ENCODE data around the gene BRINP2.
A peak's percentile ranks its signal among the peaks of the same experiment; 100 is the strongest.

BRINP2 gene

GRCh38 chr1:177171536-177172123 is 872 bp downstream of the BRINP2 start:
- DNase-seq: peak in 5 of 14 donors; percentile 24 to 38 (median 34)

GRCh38 chr1:177172272-177172671 is 1.5 kb downstream of the BRINP2 start:
- DNase-seq: no peak

DNA sequence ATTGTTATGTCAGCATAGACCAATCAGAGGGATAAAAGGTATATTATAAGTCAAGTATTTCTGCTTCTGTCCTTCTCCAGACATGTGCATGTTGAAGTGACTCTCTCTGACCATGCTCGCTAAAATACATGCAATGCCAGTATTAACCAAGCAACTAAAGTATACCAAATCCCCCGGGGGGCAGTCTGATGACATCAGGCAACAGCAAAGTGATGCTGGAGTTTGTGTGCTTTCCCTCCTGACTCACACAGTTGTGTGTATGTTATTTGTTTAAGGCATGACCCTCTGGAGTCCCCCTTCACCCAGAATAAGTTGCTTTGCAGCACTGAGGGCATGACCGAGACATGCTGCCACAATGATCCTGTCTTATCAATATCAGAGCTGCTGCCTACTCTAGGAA is 2.1 kb downstream of the BRINP2 start:
- no peak for DNase-seq

GRCh38 chr1:177173976-177174375 is 3.2 kb downstream of the BRINP2 start:
- DNase-seq: no peak

DNA sequence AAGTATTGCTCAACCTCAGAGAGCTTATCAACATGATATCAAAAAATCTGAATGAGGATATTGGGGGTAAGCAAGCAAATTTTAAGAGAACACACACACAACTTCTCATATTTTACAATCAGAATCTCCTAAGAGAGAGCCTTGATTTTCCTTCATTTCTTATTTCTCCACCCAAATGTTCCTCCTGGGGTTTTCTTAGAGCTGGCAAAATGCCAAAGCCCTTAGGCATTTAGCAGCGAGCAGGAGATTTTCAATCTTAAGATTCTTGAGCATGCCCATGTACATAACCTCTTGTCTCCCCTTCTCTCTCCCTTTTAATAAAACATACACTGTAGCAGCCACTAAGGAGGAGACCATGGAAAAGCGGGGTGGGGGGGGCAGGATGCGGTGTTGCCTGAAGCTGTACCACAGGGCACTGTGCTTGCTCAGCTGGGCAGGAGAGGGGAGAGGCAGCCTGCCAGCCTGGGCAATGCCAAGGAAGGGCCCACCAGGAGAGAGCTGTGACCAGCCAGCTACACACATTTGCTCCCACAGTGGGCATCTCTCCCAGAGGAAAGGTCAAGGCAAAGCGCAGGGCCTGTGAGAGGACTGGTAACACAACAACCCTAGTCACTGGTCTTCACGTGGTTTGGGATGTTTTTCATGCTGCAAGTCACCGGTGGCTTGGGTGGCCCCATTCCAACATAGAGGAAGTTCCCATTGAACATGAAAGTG is 4.3 kb downstream of the BRINP2 start:
- peak in 7 of 14 donors; percentile 16 to 74 (median 45) for DNase-seq

- peak in 2 of 14 donors; percentile 51 to 62 for DNase-seq
Measured at GRCh38 chr1:177181280-177181630, 10.5 kb downstream of the BRINP2 start.

- DNase-seq: peak in 13 of 14 donors; percentile 28 to 73 (median 48)
Measured at GRCh38 chr1:177181631-177182291, 11.0 kb downstream of the BRINP2 start.

DNA sequence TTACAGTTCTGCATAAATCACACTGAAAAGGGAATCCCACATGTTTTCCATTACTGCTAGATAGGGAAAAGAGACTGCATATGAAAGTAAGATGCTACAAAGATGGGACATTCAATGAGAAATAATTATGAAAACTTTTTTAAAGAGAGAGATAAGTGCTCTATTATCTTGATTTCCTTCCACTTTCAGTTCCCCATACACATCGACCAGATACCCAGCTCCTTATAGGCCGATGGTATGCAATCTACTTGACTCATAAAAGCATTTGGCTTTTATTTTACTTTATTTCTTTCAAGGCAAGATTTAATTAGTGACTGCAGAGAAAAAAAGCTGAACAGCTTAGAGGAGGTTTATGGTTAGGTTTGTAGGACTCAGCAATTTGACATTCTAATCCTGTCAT is 13.1 kb downstream of the BRINP2 start:
- DNase-seq: no peak

DNA sequence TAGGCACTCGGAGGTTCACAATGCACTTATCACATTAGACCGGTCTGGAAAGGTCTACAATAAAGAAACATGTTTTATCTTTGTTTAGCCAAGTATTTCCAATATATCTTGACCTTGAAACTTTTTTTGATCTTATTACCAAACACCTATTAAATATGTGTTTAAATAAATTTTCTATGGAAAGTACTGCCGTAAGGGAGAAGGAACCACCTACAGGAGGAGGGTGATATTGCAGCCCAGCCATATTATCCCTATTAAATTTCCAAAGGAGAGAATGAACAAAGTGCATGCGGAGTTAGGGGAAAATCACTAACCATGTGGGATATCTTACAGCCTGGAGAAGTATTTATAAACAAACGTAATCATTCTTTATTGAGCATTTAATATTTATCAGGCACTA is 14.5 kb downstream of the BRINP2 start:
- DNase-seq: no peak

DNA sequence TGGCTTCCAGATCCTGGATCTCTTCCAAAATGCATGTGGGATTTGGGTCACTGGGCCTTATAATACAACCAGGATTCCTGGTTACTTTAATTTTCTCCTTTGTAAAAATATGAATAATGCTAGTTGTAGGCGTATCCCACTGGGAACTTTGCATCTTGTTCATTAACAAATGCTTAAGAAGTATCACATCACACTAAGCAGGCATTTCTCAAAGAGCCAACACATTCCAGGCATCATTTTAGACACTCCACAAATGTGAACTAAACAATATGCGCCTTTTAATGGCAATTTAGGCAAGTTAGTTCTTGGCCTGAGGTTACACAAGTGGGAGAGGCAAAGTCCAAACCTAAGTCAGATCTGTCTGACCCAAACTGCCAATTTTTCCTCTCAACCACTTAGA is 15.9 kb downstream of the BRINP2 start:
- DNase-seq: no peak

DNA sequence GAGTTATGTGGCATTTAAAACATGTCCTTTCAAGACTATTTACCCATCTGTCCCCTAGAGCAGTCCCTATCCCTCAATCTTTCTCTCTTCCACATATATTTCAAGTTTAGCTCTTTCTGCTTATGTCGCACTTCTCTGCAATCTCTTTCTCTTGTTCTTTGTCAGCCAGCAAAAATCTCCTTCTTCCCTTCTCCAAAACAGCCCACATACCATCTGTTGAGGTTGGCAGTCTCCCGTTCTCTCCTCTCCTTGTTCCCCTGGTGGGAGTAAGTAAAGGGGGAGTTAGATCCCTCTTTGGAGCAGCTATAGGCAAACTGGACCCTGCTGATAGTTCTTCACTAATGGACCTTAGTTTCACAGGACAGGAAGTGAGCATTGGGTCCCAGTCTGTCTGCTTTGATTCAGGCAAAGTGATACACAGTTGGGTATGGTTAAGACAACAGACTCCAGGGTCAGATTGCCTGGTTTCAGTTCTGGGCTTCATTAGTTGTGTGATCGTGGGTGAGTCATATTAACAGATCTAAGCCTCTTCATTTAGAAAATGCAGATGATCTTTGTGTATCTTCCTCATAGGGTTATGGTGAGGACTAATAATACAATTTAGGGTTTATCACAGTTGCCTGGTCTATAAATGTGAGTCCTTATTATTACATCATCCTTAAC is 19.7 kb downstream of the BRINP2 start:
- no peak for DNase-seq

GRCh38 chr1:177198243-177198642 is 27.5 kb downstream of the BRINP2 start:
- no peak for DNase-seq

DNA sequence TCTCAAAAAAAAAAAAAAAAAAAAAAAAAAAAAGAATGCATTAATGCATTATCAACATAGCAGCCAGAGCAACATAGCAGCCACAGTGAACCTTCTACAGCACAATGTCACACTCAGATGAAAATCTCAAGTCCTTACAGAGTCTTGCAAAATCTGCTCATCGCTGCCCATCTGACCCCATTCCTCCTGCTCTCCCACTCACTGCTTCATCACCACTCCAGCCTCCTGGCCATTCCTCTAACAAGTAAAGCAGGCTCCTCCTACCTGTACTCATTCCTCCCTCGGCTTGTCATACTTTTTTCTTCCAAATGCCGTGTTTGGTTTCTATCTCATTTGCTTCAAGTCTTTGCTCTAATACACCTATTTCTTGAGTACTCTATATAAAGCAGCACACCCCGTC is 29.5 kb downstream of the BRINP2 start:
- DNase-seq: no peak

- no peak for DNase-seq
Measured at GRCh38 chr1:177206831-177207355, 36.1 kb downstream of the BRINP2 start.

- peak in 1 of 14 donors; percentile 41 for DNase-seq
Measured at GRCh38 chr1:177208920-177209319, 38.2 kb downstream of the BRINP2 start.

- peak in 12 of 14 donors; percentile 20 to 82 (median 54) for DNase-seq
Measured at GRCh38 chr1:177209357-177209756, 38.6 kb downstream of the BRINP2 start.

DNA sequence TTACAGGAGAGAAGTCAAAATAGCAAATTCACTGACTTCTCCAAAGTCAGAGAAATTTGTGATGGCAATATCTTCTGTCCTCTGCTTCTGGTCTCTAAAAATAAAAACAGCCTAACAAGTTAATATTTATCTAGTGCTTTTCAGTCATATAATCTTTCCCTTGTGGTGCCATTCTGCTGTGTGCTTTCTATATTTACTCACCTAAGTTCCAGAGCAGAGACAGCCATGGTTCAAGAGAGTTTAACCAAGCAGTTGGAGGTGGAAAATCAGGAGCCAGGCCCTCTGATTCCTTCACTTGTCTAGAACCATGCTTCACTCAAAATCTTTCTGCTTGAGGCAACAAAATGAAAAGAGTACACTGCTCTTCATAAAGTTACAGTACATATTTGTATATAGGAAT is 39.3 kb downstream of the BRINP2 start:
- no peak for DNase-seq

DNA sequence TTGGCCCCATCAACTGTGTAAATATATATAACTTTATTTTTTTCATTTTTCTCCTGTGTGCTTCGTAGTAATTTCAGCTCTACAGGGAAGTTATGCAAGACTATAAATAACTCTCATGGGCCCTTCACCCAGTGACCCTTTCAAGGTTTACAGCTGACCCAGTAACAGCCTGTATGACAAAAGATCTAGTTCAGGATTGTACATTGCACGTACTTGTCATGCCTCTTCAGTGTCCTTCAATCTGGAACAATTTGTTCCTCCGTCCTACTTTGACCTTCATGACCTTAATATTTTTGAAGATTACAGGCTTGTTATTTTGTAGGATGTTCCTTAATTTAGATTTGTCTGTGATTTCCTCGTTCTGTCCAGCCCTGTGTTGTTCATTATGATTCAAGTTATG is 40.5 kb downstream of the BRINP2 start:
- no peak for DNase-seq

- DNase-seq: no peak
Measured at GRCh38 chr1:177216587-177217202, 45.9 kb downstream of the BRINP2 start.

- DNase-seq: no peak
Measured at GRCh38 chr1:177219554-177220458, 49.0 kb downstream of the BRINP2 start.

DNA sequence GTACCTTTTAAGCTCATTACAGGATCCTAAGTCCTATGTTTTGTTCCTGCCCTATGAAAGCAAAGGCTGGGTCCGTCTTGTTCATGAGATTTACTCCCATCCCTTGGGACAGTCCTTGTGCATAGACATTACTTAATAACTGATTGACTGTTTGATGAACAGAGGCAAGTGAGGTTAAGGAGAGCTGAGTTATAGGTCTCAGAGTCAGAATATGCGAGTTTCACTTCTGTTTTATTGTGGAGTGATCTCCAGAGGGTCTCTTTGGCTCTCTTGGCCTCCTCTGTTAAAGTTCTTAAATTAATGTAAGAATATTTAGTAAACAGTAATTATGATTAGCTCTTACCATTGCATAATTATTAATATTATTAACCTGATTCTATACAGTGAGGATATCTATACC is 52.6 kb downstream of the BRINP2 start:
- no peak for DNase-seq
